HL-60 (cell line): ENCODE results near the gene NEDD4.

Source experiments
- DNase-seq, 2 experiments: peaks; one replicate each; pipeline ENCODE4 v3.0.0-alpha.2; 2010 to 2020; ENCODE audit warnings: low read depth in 1 of 2, low spot score in 1 of 2
- H3K27ac ChIP-seq: fragments of 250-450 bp; sonication (Bioruptor Pico); replicated peaks from 2 replicates; pipeline ENCODE4 v1.5.1; 2020; ENCODE audit warnings: mild to moderate bottlenecking, moderate library complexity
- H3K27me3 ChIP-seq: fragments of 250-450 bp; sonication (Bioruptor Pico); 2 replicates; pipeline ENCODE4 v1.5.1; 2021; ENCODE audit warnings: mild to moderate bottlenecking, moderate library complexity; ENCODE audit not compliant: insufficient read depth, poor library complexity, severe bottlenecking
- H3K4me3 ChIP-seq: replicated peaks from 2 replicates; pipeline ENCODE4 v1.5.1; 2011; ENCODE audit warnings: mild to moderate bottlenecking, control low read depth, low read length; ENCODE audit not compliant: insufficient read depth
- GABPA ChIP-seq: IDR thresholded peaks from 2 replicates; pipeline ENCODE4 v1.6.1; 2012; ENCODE audit warnings: low read depth
- POLR2AphosphoS5 ChIP-seq: IDR thresholded peaks from 2 replicates; pipeline ENCODE4 v1.6.1; 2012; ENCODE audit warnings: low read depth
- SPI1 ChIP-seq: IDR thresholded peaks from 2 replicates; pipeline ENCODE4 v1.6.1; 2012; ENCODE audit warnings: low read depth, mild to moderate bottlenecking, borderline replicate concordance
- TF ChIP-seq, protein P1 (sequence below): IDR thresholded peaks from one replicate; pipeline ENCODE4 v1.5.1; 2011; ENCODE audit warnings: low read length, control low read depth, inconsistent platforms; ENCODE audit not compliant: insufficient read depth
- TF ChIP-seq, protein P2 (sequence below): IDR thresholded peaks from 2 replicates; pipeline ENCODE4 v1.6.1; 2012; ENCODE audit warnings: low read depth; ENCODE audit not compliant: insufficient replicate concordance

The NEDD4 gene

GRCh38 chr15:55942332-55942731, 51.1 kb downstream of the NEDD4 start:
- TF ChIP-seq GABPA: 0 out of 2 replicates have a peak, but pooled peaks have one; percentile 36
- TF ChIP-seq, protein P1, sequence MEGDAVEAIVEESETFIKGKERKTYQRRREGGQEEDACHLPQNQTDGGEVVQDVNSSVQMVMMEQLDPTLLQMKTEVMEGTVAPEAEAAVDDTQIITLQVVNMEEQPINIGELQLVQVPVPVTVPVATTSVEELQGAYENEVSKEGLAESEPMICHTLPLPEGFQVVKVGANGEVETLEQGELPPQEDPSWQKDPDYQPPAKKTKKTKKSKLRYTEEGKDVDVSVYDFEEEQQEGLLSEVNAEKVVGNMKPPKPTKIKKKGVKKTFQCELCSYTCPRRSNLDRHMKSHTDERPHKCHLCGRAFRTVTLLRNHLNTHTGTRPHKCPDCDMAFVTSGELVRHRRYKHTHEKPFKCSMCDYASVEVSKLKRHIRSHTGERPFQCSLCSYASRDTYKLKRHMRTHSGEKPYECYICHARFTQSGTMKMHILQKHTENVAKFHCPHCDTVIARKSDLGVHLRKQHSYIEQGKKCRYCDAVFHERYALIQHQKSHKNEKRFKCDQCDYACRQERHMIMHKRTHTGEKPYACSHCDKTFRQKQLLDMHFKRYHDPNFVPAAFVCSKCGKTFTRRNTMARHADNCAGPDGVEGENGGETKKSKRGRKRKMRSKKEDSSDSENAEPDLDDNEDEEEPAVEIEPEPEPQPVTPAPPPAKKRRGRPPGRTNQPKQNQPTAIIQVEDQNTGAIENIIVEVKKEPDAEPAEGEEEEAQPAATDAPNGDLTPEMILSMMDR: no peak
- TF ChIP-seq, protein P2, sequence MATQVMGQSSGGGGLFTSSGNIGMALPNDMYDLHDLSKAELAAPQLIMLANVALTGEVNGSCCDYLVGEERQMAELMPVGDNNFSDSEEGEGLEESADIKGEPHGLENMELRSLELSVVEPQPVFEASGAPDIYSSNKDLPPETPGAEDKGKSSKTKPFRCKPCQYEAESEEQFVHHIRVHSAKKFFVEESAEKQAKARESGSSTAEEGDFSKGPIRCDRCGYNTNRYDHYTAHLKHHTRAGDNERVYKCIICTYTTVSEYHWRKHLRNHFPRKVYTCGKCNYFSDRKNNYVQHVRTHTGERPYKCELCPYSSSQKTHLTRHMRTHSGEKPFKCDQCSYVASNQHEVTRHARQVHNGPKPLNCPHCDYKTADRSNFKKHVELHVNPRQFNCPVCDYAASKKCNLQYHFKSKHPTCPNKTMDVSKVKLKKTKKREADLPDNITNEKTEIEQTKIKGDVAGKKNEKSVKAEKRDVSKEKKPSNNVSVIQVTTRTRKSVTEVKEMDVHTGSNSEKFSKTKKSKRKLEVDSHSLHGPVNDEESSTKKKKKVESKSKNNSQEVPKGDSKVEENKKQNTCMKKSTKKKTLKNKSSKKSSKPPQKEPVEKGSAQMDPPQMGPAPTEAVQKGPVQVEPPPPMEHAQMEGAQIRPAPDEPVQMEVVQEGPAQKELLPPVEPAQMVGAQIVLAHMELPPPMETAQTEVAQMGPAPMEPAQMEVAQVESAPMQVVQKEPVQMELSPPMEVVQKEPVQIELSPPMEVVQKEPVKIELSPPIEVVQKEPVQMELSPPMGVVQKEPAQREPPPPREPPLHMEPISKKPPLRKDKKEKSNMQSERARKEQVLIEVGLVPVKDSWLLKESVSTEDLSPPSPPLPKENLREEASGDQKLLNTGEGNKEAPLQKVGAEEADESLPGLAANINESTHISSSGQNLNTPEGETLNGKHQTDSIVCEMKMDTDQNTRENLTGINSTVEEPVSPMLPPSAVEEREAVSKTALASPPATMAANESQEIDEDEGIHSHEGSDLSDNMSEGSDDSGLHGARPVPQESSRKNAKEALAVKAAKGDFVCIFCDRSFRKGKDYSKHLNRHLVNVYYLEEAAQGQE: no peak
- peak; percentile 71 for TF ChIP-seq POLR2AphosphoS5
- peak; percentile 64; the same call in 1 of the 2 replicates for TF ChIP-seq SPI1
- DNase-seq: peak; percentile 73 to 90
- Histone ChIP-seq H3K27ac (peak overlapping the region; percentile 81), H3K27me3 (no peaks in the 10 kb centered on the region), H3K4me3 (no peak overlapping the region)

- peak in 1 of 2 experiments; percentile 59 for DNase-seq
- Histone ChIP-seq H3K27me3 (no peaks in the 10 kb centered on the region), H3K4me3 (no peak overlapping the region), H3K27ac (peak overlapping the region; percentile 56)
- TF ChIP-seq GABPA: no peak
- TF ChIP-seq POLR2AphosphoS5: no peak
- TF ChIP-seq, protein P2: no peak
These were observed 56.4 kb downstream of the NEDD4 start for GRCh38 chr15:55937040-55937439.

GRCh38 chr15:55928955-55929354, 64.5 kb downstream of the NEDD4 start:
- no peaks in the 10 kb centered on the region for H3K27me3 ChIP-seq
- DNase-seq: no peak
- no peak overlapping the region for H3K27ac ChIP-seq
- TF ChIP-seq POLR2AphosphoS5 (no peak), GABPA (no peak), SPI1 (no peak)
- TF ChIP-seq, protein P1: no peak
- TF ChIP-seq, protein P2: no peak
- no peak overlapping the region for H3K4me3 ChIP-seq
